ENCODE data around the gene POPDC3.
A peak's percentile ranks its signal among the peaks of the same experiment; 100 is the strongest.
"Not testable (repeated sequence)": the region's sequence is repeated elsewhere in the genome, so short reads cannot be mapped to it uniquely, and the experiment has no call there.

Gene POPDC3

GRCh38 chr6:105179244-105180065, at the start of gene POPDC3:
TSS of gene POPDC3 (minus strand) at chr6:105180014. CDS start at chr6:105161909, 18,105 bp downstream.
- DNase-seq (ENCODE audit: extremely low read depth, low read depth) = no peak
- no peak for TF ChIP-seq CTCF (IDR thresholded peaks at IDR 0.05; ENCODE audit: low read depth, low read length, missing control alignments)
- peak within 1 kb of the TSS; percentile 56 for H3K4me3 ChIP-seq (replicated peaks; ENCODE audit: low read depth, low read length)

GRCh38 chr6:105227295-105227767, 47.5 kb upstream of the POPDC3 start:
- no peak overlapping the region for H3K4me3 ChIP-seq (replicated peaks; ENCODE audit: low read depth, low read length)
- TF ChIP-seq CTCF (IDR thresholded peaks at IDR 0.05; ENCODE audit: low read depth, low read length, missing control alignments) = no peak
- no peak for DNase-seq (ENCODE audit: extremely low read depth, low read depth)

GRCh38 chr6:105226598-105227294, 46.9 kb upstream of the POPDC3 start:
- H3K4me3 ChIP-seq (replicated peaks; ENCODE audit: low read depth, low read length) = no peak overlapping the region
- no peak for DNase-seq (ENCODE audit: extremely low read depth, low read depth)
- TF ChIP-seq CTCF (IDR thresholded peaks at IDR 0.05; ENCODE audit: low read depth, low read length, missing control alignments) = no peak

GRCh38 chr6:105223242-105223641, 43.4 kb upstream of the POPDC3 start:
- TF ChIP-seq CTCF (IDR thresholded peaks at IDR 0.05; ENCODE audit: low read depth, low read length, missing control alignments) = no peak

GRCh38 chr6:105221219-105221618, 41.4 kb upstream of the POPDC3 start:
- DNase-seq (ENCODE audit: extremely low read depth, low read depth); H3K4me3 ChIP-seq (replicated peaks; ENCODE audit: low read depth, low read length): not testable (repeated sequence)

More at GRCh38 chr6:105223242-105223641, 43.4 kb upstream of the POPDC3 start:
- H3K4me3 ChIP-seq (replicated peaks; ENCODE audit: low read depth, low read length) = no peak overlapping the region
- no peak for DNase-seq (ENCODE audit: extremely low read depth, low read depth)

- no peak overlapping the region for H3K4me3 ChIP-seq (replicated peaks; ENCODE audit: low read depth, low read length)
- TF ChIP-seq CTCF (IDR thresholded peaks at IDR 0.05; ENCODE audit: low read depth, low read length, missing control alignments) = no peak
- DNase-seq (ENCODE audit: extremely low read depth, low read depth) = no peak
These were observed 40.4 kb upstream of the POPDC3 start for GRCh38 chr6:105220186-105220585.

GRCh38 chr6:105219218-105219617, 39.4 kb upstream of the POPDC3 start:
- not testable (repeated sequence) for H3K4me3 ChIP-seq (replicated peaks; ENCODE audit: low read depth, low read length); DNase-seq (ENCODE audit: extremely low read depth, low read depth)

Measured in HFF-Myc (cell line).